COLO668 (cell line): ENCODE measurements around the gene ZNF831.

ENCODE experiments used
- DNase-seq: peaks from one replicate; lab custom pipeline; 2025; ENCODE audit not compliant: unreplicated experiment; lab: John Stamatoyannopoulos, UW

ZNF831 gene

GRCh38 chr20:59178983-59179595, 15.5 kb downstream of the ZNF831 start:
- no peak for DNase-seq

- DNase-seq = no peak
These were observed 16.4 kb downstream of the ZNF831 start for GRCh38 chr20:59179988-59180387.

- no peak for DNase-seq
These were observed 18.3 kb downstream of the ZNF831 start for GRCh38 chr20:59181936-59182335.

- DNase-seq = no peak
These were observed 18.9 kb downstream of the ZNF831 start for GRCh38 chr20:59182401-59183044.

- DNase-seq = no peak
These were observed 20.1 kb downstream of the ZNF831 start for GRCh38 chr20:59183751-59184150.

GRCh38 chr20:59184880-59185447, 21.3 kb downstream of the ZNF831 start:
- no peak for DNase-seq

GRCh38 chr20:59185809-59186208, 22.2 kb downstream of the ZNF831 start:
- DNase-seq = no peak

GRCh38 chr20:59190466-59190865, 26.8 kb downstream of the ZNF831 start:
- no peak for DNase-seq

- DNase-seq = no peak
These were observed 27.6 kb downstream of the ZNF831 start for GRCh38 chr20:59191036-59191755.

GRCh38 chr20:59191756-59192532, 28.3 kb downstream of the ZNF831 start:
- no peak for DNase-seq

GRCh38 chr20:59192533-59192896, 28.9 kb downstream of the ZNF831 start:
- no peak for DNase-seq

GRCh38 chr20:59193325-59193724, 29.7 kb downstream of the ZNF831 start:
- DNase-seq = no peak

- no peak for DNase-seq
These were observed 30.7 kb downstream of the ZNF831 start for GRCh38 chr20:59194023-59194935.

GRCh38 chr20:59195316-59195993, 31.8 kb downstream of the ZNF831 start:
- DNase-seq = no peak

- DNase-seq = no peak
These were observed 40.7 kb downstream of the ZNF831 start for GRCh38 chr20:59204165-59204894.

- no peak for DNase-seq
These were observed 41.4 kb downstream of the ZNF831 start for GRCh38 chr20:59205044-59205443.

GRCh38 chr20:59207235-59207634, 43.6 kb downstream of the ZNF831 start:
- no peak for DNase-seq

- DNase-seq = peak; percentile 43
These were observed 44.2 kb downstream of the ZNF831 start for GRCh38 chr20:59207742-59208357.

- DNase-seq = no peak
These were observed 46.6 kb downstream of the ZNF831 start for GRCh38 chr20:59210186-59210585.
